HG03103 (cell line): ENCODE results near the gene ACADVL.
"Not testable (repeated sequence)": the region's sequence is repeated elsewhere in the genome, so short reads cannot be mapped to it uniquely, and the experiment has no call there.

ENCODE experiments used
- ATAC-seq: cut with Tn5 transposase; IDR thresholded peaks from one replicate; pipeline ENCODE4 v1.9.1; 2021; ENCODE audit warnings: low read depth; ENCODE audit not compliant: unreplicated experiment

ACADVL gene

GRCh38 chr17:7233701-7234082 is 14.0 kb downstream of the ACADVL start:
- no peak for ATAC-seq

DNA sequence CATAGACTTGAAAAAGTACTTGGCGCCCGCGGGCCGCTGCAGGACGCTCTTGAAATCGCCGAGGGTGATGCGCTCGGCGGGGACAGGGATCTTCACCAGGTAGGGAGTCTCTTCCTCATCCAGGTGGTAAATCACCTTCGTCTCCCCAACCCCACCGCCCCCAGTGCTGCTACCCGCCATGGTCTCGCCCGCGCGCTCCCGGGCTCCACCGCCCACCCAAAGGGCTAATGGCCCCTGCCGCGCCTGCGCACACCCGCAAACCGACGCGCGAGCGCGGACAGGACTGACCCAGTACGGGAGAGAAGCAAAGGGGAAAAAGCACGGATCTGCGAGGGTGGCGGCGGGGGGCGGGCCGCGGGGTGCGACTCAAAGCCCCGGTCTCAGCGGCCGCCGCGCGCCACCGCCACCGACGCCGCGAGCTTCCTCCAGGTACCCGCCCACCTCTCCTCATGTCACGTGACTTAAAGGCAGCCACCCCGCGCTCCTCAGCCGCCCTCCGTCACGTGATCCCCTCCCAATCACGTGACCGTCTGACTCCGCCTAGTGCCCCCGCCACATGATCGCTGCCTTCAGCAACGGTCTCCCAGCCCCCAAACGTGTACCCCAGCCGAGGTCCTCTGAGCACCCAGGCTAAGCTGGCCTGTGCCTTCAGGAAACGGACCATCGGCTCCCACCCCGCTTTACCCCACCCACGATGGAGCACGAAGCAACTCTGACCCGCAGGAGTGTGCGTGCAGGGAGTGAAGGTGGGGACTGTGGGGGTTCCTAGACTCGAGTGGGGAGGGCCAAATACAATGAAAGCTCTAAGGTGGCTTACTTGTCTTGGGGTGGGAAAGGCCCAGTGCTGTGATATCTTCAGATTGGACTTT is 14.6 kb downstream of the ACADVL start, which contains the start of gene DVL2:
Gene DVL2, minus strand, starts transcription at position 435 of the 869 bp plus-strand sequence. Its CDS starts 255 bp downstream, at position 180.
- peak; percentile 52 for ATAC-seq

DNA sequence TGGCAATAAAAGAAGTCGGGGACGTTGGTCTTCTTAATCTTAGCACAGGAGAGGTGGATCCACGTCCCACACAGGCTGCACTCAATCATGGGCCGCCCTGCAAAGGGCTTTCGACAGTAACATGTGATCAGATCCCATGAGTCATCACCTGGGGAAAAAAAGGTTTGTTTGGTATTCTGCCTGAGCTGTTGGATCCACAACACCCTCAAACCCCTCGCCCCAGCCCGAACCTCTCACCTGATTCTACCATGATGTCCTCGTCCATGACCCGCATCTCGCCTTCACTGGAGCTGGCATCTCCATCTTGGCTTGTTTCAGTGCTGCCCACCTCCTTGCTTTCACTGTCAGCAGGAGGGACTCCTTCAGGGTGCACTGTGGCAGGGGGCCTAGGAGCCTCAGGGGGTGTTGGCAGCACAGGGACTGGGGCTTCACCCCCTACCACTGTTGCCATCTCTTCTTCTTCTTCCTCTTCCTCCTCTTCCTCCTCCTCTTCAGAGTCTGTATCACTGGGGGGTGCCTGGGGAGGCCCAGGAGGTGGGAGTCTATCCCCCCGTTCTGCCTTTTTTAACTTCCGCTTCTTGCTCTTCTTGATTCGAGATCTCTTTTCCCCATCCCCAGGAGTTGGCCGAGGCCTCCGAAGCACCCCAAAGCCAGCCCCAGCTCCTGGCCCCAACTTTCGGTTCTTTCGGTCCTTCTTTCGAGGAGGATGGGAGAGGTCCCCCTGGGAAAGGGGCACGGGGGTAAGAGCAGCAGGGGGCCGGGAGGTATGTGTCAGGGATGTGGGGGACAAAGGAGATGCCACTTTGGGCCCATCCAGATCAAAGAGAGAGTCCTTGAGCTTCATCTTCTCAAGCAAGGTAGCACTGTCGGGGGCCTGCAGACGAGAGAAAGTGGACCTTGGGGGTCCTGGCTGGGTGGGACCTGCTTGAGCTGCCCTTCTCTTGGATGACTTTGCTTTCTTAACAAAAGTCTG is 16.2 kb downstream of the ACADVL start:
- no peak for ATAC-seq

DNA sequence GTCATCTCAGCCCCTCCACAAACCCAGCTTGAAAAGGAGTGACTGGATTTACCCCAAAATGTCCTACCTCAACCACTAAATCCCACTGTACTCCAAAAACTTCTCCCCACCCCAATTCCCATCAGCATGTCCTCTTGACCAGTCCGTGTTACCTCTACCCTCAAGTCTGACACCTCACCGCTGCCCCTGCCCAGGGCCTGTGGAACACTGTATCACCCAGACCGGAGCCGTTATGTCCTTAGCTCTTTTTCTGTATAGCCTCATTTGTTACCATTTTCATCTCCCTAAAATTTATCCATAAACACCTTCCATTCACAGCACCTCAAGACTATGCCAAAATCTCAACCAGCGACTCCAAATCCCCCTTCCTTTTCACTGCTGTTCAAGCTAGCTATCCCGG is 17.1 kb downstream of the ACADVL start:
- ATAC-seq: no peak

GRCh38 chr17:7237266-7237760 is 17.6 kb downstream of the ACADVL start:
- no peak for ATAC-seq

GRCh38 chr17:7237761-7238419 is 18.2 kb downstream of the ACADVL start:
- ATAC-seq: no peak

GRCh38 chr17:7238420-7239090 is 18.8 kb downstream of the ACADVL start:
- ATAC-seq: no peak

- peak; percentile 45 for ATAC-seq
Measured at GRCh38 chr17:7239091-7240027, 19.6 kb downstream of the ACADVL start, which contains the start of gene PHF23. TSS of gene PHF23 (minus strand) at chr17:7239457. CDS start at chr17:7239279, 178 bp downstream.

DNA sequence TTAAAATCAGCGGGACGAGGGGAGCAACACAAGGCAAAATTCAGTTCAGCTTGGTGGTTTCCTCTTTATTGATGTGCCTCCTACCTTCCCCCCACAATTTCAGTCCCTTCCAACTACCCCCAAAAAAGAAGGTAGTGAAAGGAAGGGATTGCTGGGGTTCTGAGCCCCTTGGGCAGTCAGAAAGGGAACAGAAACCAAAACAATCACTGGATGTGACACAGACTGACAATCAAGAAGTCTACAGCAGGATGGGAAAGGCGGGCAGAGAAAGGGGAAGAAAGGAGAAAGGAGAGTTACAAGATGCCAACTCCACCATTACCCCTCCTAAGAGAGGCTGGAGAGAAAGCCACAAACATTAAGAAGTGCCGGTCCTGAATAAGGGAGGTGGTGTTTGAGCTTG is 20.6 kb downstream of the ACADVL start:
- ATAC-seq: no peak

GRCh38 chr17:7241090-7241733 is 21.5 kb downstream of the ACADVL start:
- ATAC-seq: no peak

- ATAC-seq: no peak
Measured at GRCh38 chr17:7241783-7242716, 22.3 kb downstream of the ACADVL start, which contains the start of gene GABARAP. TSS of gene GABARAP (minus strand) at chr17:7242449. CDS start at chr17:7242330, 119 bp downstream.

- no peak for ATAC-seq
Measured at GRCh38 chr17:7242717-7243452, 23.1 kb downstream of the ACADVL start.

DNA sequence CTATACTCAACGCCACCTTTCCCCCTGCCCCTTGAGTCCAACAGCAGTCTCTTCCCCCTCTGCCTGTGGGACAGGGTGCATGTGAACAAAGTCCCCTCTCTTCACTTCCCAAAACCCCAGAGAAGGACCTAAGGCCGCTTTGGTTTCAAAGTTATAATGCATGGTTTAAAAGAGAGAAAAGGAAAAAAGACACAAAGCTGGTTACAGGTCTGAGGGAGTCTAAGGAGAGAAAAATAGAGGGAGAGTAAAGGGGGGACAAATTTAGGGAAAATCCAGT is 23.7 kb downstream of the ACADVL start:
- ATAC-seq: no peak

GRCh38 chr17:7243838-7244237 is 24.1 kb downstream of the ACADVL start:
- ATAC-seq: not testable (repeated sequence)

DNA sequence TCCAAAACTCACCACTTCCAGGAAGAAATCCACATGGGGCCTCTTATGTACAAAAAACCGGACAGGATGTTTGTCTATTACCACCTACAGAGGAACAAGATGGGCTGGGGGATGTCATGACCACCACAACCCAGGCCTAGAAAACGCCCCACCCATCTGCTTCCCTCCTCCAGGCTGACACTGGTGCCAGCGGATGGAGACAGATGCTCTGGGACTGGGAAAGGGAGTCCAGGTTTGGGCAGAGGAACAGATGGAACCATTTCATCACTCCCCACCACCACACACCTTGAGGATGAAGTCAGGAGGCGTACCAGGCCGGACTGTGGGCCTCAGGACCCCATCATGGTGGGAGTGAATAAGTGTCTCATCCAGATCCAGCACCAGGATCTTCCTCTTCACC is 27.0 kb downstream of the ACADVL start:
- no peak for ATAC-seq

DNA sequence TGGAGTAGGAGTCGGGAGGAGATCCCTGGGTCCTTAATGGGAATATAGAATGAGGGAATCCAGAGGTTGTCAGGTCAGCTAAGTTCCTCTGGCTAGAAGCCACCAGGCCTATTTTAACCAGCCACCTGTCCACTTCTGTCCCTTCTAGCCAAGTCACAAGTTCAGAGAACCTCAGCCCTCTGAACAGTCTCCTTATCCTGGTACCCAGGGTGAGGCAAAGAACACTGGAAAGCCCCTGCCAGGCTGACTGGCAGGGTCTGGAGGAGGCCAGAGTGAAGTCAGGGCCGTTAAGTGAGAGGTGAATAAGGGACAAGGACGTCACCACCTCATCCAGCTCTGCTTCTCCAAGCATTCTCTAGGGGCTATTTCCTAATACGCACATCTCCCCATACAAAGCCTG is 29.1 kb downstream of the ACADVL start:
- ATAC-seq: no peak

DNA sequence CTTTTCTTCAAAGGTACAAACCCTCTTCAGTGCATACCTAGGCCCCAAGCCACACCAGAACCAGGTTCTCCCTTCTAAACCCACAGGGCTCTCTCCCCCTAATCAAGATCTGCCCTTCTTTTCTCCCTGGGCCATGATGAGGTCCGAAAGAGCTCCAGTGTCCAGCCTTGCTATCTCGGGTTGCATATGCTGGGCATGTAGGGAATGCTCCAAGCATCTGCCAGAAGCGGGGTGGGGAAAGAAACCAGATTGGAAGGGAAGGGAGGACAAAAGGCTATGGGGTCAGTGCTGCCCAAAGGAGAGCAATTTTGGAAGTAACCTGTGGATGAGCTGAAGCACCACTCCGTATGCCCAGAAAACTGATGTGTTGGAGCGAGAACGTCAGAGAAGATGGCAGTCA is 29.5 kb downstream of the ACADVL start:
- no peak for ATAC-seq
